ENCODE measurements around the gene DCDC2C. TPM values are rescaled to one million over a fixed set of nuclear protein-coding genes. Genes with fewer than 3 reads are reported as not detected.
A peak's percentile ranks its signal among the peaks of the same experiment; 100 is the strongest.

The DCDC2C gene
- polyA plus RNA-seq, 2 of the 4 experiments (the other 2 are of a cell fraction), result not detected

- H3K4me1 ChIP-seq, result no peaks in the 10 kb centered on the region
- ChIA-PET CTCF (interaction anchor here (0.8 kb wide), 1 partner anchor 269 kb away, joined by 4 read pairs; no protein-coding TSS in a partner anchor), POLR2A (no interaction called here)
- DNase-seq (ENCODE audit: low read depth in 1 of 2, low spot score in 1 of 2) (no peak), FAIRE-seq (no peak), ATAC-seq (no peak)
- no peaks in the 10 kb centered on the region for H3K9me3 ChIP-seq
- no peak overlapping the region for H3K4me2 ChIP-seq
- H3K4me3 ChIP-seq, result no peak overlapping the region
- TF ChIP-seq, protein P1, sequence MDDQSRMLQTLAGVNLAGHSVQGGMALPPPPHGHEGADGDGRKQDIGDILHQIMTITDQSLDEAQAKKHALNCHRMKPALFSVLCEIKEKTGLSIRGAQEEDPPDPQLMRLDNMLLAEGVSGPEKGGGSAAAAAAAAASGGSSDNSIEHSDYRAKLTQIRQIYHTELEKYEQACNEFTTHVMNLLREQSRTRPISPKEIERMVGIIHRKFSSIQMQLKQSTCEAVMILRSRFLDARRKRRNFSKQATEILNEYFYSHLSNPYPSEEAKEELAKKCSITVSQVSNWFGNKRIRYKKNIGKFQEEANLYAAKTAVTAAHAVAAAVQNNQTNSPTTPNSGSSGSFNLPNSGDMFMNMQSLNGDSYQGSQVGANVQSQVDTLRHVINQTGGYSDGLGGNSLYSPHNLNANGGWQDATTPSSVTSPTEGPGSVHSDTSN (IDR thresholded peaks at IDR 0.05), result no peak
- no peak for TF ChIP-seq RFX5 (IDR thresholded peaks at IDR 0.05)
- TF ChIP-seq RNF2 (IDR thresholded peaks at IDR 0.05; ENCODE audit: borderline replicate concordance, low read depth), result no peak
- no peak for TF ChIP-seq HOXB5 (CRISPR knock-in tag; IDR thresholded peaks at IDR 0.05)
- H3K27ac ChIP-seq, result no peak overlapping the region
Observed at GRCh38 chr2:3689998-3690748, 13.2 kb upstream of the DCDC2C start.

GRCh38 chr2:3692375-3692774, 11.0 kb upstream of the DCDC2C start:
- no peak overlapping the region for H3K4me3 ChIP-seq
- POLR2A ChIA-PET, result no interaction called here
- peak; percentile 40 to 49 for DNase-seq (ENCODE audit: low read depth in 1 of 2, low spot score in 1 of 2)
- no peak overlapping the region for H3K4me2 ChIP-seq
- no peaks in the 10 kb centered on the region for H3K9me3 ChIP-seq
- peak; percentile 74 for FAIRE-seq
- TF ChIP-seq USF2 (IDR thresholded peaks at IDR 0.05) (no peak), CTCF (IDR thresholded peaks at IDR 0.05) (peak; percentile 61), CBX2 (IDR thresholded peaks at IDR 0.05; ENCODE audit: borderline replicate concordance, low read depth) (no peak), SMC3 (IDR thresholded peaks at IDR 0.05) (peak; percentile 42; the same call in 1 of the 3 replicates), RAD21 (conservative IDR thresholded peaks at IDR 0.05 in 1 of 2, IDR thresholded peaks at IDR 0.05 in 1 of 2) (peak; percentile 66 to 84), RFX5 (IDR thresholded peaks at IDR 0.05) (no peak), MYC (IDR thresholded peaks at IDR 0.05; ENCODE audit: borderline replicate concordance, low read length) (no peak), CBX8 (IDR thresholded peaks at IDR 0.05) (no peak), EHMT2 (IDR thresholded peaks at IDR 0.05; ENCODE audit: low read depth) (no peak), ZC3H11A (IDR thresholded peaks at IDR 0.05) (no peak), MAZ (IDR thresholded peaks at IDR 0.05; ENCODE audit: borderline replicate concordance, low read depth, low read length) (no peak)
- CTCF ChIA-PET, result interaction anchor here (0.6 to 3.3 kb wide), 16 partner anchors 9 to 704 kb away, joined by 3 to 18 read pairs (median 5); no protein-coding TSS in a partner anchor
- peak; percentile 78 to 86; a peak in 5 of 6 replicates for ATAC-seq
- no peaks in the 10 kb centered on the region for H3K4me1 ChIP-seq
- no peak overlapping the region for H3K27ac ChIP-seq

DNA sequence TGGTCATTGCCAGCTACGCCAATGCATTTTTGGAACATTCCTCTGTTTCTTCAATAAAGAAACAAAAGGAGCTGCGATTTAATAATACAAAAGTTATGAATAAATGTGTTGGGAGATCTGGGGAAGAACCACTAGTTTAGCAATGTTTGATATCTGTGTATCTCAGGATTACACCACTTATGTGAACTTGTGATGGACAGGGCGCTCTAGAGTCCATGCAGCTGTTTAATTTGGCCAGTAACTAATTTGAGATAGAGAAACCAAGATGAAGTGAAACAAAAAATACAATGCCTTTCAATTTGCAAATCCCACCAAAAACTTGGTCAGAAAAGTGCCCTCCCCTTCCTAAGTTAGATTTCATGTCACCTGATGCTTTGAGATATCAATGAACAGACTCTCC, 6.8 kb upstream of the DCDC2C start:
- Histone ChIP-seq H3K4me3 (no peak overlapping the region), H3K4me2 (no peak overlapping the region), H3K4me1 (no peaks in the 10 kb centered on the region), H3K9me3 (peaks cover 2% of the 10 kb centered on the region; the same call in 1 of the 3 replicates), H3K27ac (no peak overlapping the region)
- ChIA-PET POLR2A (no interaction called here), CTCF (interaction anchor here (1.5 kb wide), 1 partner anchor 32 kb away, joined by 4 read pairs; no protein-coding TSS in a partner anchor)
- 36% methylated on average over 3 of the region's 3 CpGs for WGBS (ENCODE audit: missing lambda C conversion rate)
- ATAC-seq (no peak), DNase-seq (ENCODE audit: low read depth in 1 of 2, low spot score in 1 of 2) (no peak), FAIRE-seq (no peak)
- TF ChIP-seq ESRRA (IDR thresholded peaks at IDR 0.05; ENCODE audit: borderline replicate concordance, low read length), result no peak
- TF ChIP-seq E2F6 (IDR thresholded peaks at IDR 0.05; ENCODE audit: borderline replicate concordance, low read depth), result no peak
- no peak for TF ChIP-seq POLR2AphosphoS2 (conservative IDR thresholded peaks at IDR 0.05; ENCODE audit: low read length)
- TF ChIP-seq, protein P1 (IDR thresholded peaks at IDR 0.05), result no peak
- TF ChIP-seq FOSL2 (IDR thresholded peaks at IDR 0.05), result no peak
- no peak for TF ChIP-seq FOSL2 (CRISPR knock-in tag; IDR thresholded peaks at IDR 0.05)
- TF ChIP-seq CHD2 (IDR thresholded peaks at IDR 0.05; ENCODE audit: low read length, partially characterized antibody), result no peak
- no peak for TF ChIP-seq BCL3 (IDR thresholded peaks at IDR 0.05)
- TF ChIP-seq USF2 (IDR thresholded peaks at IDR 0.05), result no peak
- no peak for TF ChIP-seq POLR2A (IDR thresholded peaks at IDR 0.05; ENCODE audit: low read length)
- no peak for TF ChIP-seq EHF (CRISPR knock-in tag; IDR thresholded peaks at IDR 0.05)
- TF ChIP-seq HEYL (CRISPR knock-in tag; IDR thresholded peaks at IDR 0.05), result no peak
- TF ChIP-seq ZSCAN20 (CRISPR knock-in tag; IDR thresholded peaks at IDR 0.05), result no peak

Measured in A549 (cell line).